HepG2 (cell line): Measurements from ENCODE around the gene CHRNB1.

Source experiments
- EZH2 ChIP-seq: conservative IDR thresholded peaks from 2 replicates; pipeline ENCODE4 v1.6.1; 2012; ENCODE audit warnings: mild to moderate bottlenecking, low read depth, low read length, moderate library complexity
- JUND ChIP-seq: sonication (generic); formaldehyde crosslinking; IDR thresholded peaks from 2 replicates; pipeline ENCODE4 v1.8.0; 2022; ENCODE audit warnings: mild to moderate bottlenecking, missing genetic modification reagents
- MAFG ChIP-seq: sonication (generic); formaldehyde crosslinking; IDR thresholded peaks from 2 replicates; pipeline ENCODE4 v1.5.1; 2020; ENCODE audit warnings: mild to moderate bottlenecking, missing genetic modification reagents
- NKX3-1 ChIP-seq: sonication (generic); formaldehyde crosslinking; IDR thresholded peaks from 2 replicates; pipeline ENCODE4 v1.5.0; 2020; ENCODE audit warnings: missing genetic modification reagents
- THYN1 ChIP-seq: sonication (generic); formaldehyde crosslinking; IDR thresholded peaks from 2 replicates; pipeline ENCODE4 v1.8.1; 2023; ENCODE audit warnings: low read depth, mild to moderate bottlenecking, moderate library complexity, missing genetic modification reagents, borderline replicate concordance
- ZFX ChIP-seq: sonication (generic); formaldehyde crosslinking; IDR thresholded peaks from 2 replicates; pipeline ENCODE4 v1.4.0; 2020; ENCODE audit warnings: mild to moderate bottlenecking, low read depth, missing genetic modification reagents, moderate library complexity
- ZNF20 ChIP-seq: sonication (generic); formaldehyde crosslinking; IDR thresholded peaks from 2 replicates; pipeline ENCODE4 v1.4.0; 2020; ENCODE audit warnings: mild to moderate bottlenecking, moderate library complexity, missing genetic modification reagents
- ZNF24 ChIP-seq: fragments of 450-650 bp; IDR thresholded peaks from 2 replicates; pipeline ENCODE4 v1.6.1; 2017; ENCODE audit warnings: antibody characterized with exemption, mild to moderate bottlenecking
- TF ChIP-seq, protein P1 (sequence below): sonication (generic); formaldehyde crosslinking; IDR thresholded peaks from 2 replicates; pipeline ENCODE4 v1.4.0; 2020; ENCODE audit warnings: missing genetic modification reagents, borderline replicate concordance
- TF ChIP-seq, protein P2 (sequence below): conservative IDR thresholded peaks from 2 replicates; pipeline ENCODE4 v1.6.1; 2018; ENCODE audit warnings: missing genetic modification reagents
- TF ChIP-seq, protein P3 (sequence below): sonication (generic); formaldehyde crosslinking; IDR thresholded peaks from 2 replicates; pipeline ENCODE4 v1.5.0; 2020; ENCODE audit warnings: mild to moderate bottlenecking, missing genetic modification reagents, moderate library complexity

- TF ChIP-seq NKX3-1 (CRISPR knock-in tag) (no peak), EZH2 (no peak), THYN1 (CRISPR knock-in tag) (no peak), ZNF24 (no peak), ZNF20 (CRISPR knock-in tag) (no peak), MAFG (no peak), JUND (no peak), ZFX (CRISPR knock-in tag) (no peak)
- TF ChIP-seq, protein P1, sequence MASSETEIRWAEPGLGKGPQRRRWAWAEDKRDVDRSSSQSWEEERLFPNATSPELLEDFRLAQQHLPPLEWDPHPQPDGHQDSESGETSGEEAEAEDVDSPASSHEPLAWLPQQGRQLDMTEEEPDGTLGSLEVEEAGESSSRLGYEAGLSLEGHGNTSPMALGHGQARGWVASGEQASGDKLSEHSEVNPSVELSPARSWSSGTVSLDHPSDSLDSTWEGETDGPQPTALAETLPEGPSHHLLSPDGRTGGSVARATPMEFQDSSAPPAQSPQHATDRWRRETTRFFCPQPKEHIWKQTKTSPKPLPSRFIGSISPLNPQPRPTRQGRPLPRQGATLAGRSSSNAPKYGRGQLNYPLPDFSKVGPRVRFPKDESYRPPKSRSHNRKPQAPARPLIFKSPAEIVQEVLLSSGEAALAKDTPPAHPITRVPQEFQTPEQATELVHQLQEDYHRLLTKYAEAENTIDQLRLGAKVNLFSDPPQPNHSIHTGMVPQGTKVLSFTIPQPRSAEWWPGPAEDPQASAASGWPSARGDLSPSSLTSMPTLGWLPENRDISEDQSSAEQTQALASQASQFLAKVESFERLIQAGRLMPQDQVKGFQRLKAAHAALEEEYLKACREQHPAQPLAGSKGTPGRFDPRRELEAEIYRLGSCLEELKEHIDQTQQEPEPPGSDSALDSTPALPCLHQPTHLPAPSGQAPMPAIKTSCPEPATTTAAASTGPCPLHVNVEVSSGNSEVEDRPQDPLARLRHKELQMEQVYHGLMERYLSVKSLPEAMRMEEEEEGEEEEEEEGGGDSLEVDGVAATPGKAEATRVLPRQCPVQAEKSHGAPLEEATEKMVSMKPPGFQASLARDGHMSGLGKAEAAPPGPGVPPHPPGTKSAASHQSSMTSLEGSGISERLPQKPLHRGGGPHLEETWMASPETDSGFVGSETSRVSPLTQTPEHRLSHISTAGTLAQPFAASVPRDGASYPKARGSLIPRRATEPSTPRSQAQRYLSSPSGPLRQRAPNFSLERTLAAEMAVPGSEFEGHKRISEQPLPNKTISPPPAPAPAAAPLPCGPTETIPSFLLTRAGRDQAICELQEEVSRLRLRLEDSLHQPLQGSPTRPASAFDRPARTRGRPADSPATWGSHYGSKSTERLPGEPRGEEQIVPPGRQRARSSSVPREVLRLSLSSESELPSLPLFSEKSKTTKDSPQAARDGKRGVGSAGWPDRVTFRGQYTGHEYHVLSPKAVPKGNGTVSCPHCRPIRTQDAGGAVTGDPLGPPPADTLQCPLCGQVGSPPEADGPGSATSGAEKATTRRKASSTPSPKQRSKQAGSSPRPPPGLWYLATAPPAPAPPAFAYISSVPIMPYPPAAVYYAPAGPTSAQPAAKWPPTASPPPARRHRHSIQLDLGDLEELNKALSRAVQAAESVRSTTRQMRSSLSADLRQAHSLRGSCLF: no peak
- TF ChIP-seq, protein P2, sequence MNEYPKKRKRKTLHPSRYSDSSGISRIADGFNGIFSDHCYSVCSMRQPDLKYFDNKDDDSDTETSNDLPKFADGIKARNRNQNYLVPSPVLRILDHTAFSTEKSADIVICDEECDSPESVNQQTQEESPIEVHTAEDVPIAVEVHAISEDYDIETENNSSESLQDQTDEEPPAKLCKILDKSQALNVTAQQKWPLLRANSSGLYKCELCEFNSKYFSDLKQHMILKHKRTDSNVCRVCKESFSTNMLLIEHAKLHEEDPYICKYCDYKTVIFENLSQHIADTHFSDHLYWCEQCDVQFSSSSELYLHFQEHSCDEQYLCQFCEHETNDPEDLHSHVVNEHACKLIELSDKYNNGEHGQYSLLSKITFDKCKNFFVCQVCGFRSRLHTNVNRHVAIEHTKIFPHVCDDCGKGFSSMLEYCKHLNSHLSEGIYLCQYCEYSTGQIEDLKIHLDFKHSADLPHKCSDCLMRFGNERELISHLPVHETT (CRISPR knock-in tag): no peak
- TF ChIP-seq, protein P3, sequence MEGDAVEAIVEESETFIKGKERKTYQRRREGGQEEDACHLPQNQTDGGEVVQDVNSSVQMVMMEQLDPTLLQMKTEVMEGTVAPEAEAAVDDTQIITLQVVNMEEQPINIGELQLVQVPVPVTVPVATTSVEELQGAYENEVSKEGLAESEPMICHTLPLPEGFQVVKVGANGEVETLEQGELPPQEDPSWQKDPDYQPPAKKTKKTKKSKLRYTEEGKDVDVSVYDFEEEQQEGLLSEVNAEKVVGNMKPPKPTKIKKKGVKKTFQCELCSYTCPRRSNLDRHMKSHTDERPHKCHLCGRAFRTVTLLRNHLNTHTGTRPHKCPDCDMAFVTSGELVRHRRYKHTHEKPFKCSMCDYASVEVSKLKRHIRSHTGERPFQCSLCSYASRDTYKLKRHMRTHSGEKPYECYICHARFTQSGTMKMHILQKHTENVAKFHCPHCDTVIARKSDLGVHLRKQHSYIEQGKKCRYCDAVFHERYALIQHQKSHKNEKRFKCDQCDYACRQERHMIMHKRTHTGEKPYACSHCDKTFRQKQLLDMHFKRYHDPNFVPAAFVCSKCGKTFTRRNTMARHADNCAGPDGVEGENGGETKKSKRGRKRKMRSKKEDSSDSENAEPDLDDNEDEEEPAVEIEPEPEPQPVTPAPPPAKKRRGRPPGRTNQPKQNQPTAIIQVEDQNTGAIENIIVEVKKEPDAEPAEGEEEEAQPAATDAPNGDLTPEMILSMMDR: no peak
Observed at GRCh38 chr17:7497636-7498035, 52.8 kb downstream of the CHRNB1 start.
